Prostate gland (tissue), 2 donors: ENCODE results near the gene LAMA3.

Source experiments
- POLR2A ChIP-seq: fragments of 450-650 bp; IDR thresholded peaks from one replicate; pipeline ENCODE4 v1.6.1; 2016; ENCODE audit warnings: antibody characterized with exemption, mild to moderate bottlenecking
- TF ChIP-seq, protein P1 (sequence below), 4 experiments: fragments of 200-600 bp in 2 of 4; fragments of 450-650 bp in 2 of 4; sonication (generic) in 2 of 4; IDR thresholded peaks; 1 replicate in 3 of 4; 2 replicates in 1 of 4; pipeline ENCODE4 v1.5.1; 2016 to 2019; ENCODE audit warnings: antibody characterized with exemption in 4 of 4, mild to moderate bottlenecking in 2 of 4, moderate library complexity in 2 of 4

DNA sequence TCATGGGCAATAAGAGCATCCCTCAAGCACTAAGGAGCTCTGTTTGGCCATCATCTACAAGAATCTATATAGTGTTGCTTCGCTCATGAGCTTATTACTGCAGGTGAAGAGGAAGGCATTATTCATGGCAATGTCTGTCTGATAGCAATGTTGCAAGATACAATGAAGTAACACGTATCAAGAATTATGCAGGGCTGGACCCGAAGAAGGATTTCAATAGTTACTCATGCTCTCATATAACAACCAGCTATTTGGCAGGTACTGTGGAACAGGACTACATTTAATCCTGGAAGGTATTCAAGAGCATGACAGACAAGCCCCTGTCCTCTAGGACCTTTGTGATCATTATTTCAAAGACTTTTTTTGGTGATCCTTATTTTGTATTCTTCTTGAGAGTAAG is 109.6 kb downstream of the LAMA3 start:
- TF ChIP-seq, protein P1, sequence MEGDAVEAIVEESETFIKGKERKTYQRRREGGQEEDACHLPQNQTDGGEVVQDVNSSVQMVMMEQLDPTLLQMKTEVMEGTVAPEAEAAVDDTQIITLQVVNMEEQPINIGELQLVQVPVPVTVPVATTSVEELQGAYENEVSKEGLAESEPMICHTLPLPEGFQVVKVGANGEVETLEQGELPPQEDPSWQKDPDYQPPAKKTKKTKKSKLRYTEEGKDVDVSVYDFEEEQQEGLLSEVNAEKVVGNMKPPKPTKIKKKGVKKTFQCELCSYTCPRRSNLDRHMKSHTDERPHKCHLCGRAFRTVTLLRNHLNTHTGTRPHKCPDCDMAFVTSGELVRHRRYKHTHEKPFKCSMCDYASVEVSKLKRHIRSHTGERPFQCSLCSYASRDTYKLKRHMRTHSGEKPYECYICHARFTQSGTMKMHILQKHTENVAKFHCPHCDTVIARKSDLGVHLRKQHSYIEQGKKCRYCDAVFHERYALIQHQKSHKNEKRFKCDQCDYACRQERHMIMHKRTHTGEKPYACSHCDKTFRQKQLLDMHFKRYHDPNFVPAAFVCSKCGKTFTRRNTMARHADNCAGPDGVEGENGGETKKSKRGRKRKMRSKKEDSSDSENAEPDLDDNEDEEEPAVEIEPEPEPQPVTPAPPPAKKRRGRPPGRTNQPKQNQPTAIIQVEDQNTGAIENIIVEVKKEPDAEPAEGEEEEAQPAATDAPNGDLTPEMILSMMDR (IDR thresholded peaks at IDR 0.05): no peak
- TF ChIP-seq POLR2A: no peak
